Mesenchymal stem cell (in vitro differentiated cells and primary cell): Measurements from ENCODE around the gene A1BG.
"Not testable (repeated sequence)": the region's sequence is repeated elsewhere in the genome, so short reads cannot be mapped to it uniquely, and the experiment has no call there.

ENCODE experiments used
- DNase-seq: peaks from one replicate; pipeline ENCODE4 v3.0.0-alpha.2; 2013
- H2AFZ ChIP-seq: one replicate; pipeline ENCODE4 v1.6.1; 2013; ENCODE audit warnings: low read depth, mild to moderate bottlenecking, control low read depth, inconsistent platforms, low read length, moderate library complexity
- H2AK5ac ChIP-seq: 2 replicates; pipeline ENCODE4 v1.6.1; 2013; ENCODE audit warnings: low read length, moderate library complexity, mild to moderate bottlenecking, inconsistent platforms; ENCODE audit not compliant: severe bottlenecking
- H2BK120ac ChIP-seq: one replicate; pipeline ENCODE4 v1.6.1; 2013; ENCODE audit warnings: low read depth, mild to moderate bottlenecking, inconsistent platforms, low read length, moderate library complexity
- H2BK12ac ChIP-seq, 2 experiments: one replicate each; pipeline ENCODE4 v1.6.1; 2013; ENCODE audit warnings: inconsistent platforms in 2 of 2, low read length in 2 of 2, mild to moderate bottlenecking in 2 of 2, moderate library complexity in 2 of 2, control low read depth in 1 of 2
- H2BK15ac ChIP-seq: one replicate; pipeline ENCODE4 v1.6.1; 2013; ENCODE audit warnings: mild to moderate bottlenecking, low read depth, inconsistent platforms; ENCODE audit not compliant: poor library complexity, severe bottlenecking
- H2BK5ac ChIP-seq: 2 replicates; pipeline ENCODE4 v1.6.1; 2013; ENCODE audit warnings: low read depth, mild to moderate bottlenecking, low read length, control low read depth, inconsistent platforms; ENCODE audit not compliant: poor library complexity, severe bottlenecking
- H3K14ac ChIP-seq, 2 experiments: one replicate each; pipeline ENCODE4 v1.6.1; 2013; ENCODE audit warnings: inconsistent platforms in 2 of 2, low read length in 2 of 2, control low read depth in 1 of 2, mild to moderate bottlenecking in 1 of 2, moderate library complexity in 1 of 2
- H3K18ac ChIP-seq, 2 experiments: one replicate each; pipeline ENCODE4 v1.6.1; 2013; ENCODE audit warnings: inconsistent platforms in 2 of 2, low read length in 2 of 2, control low read depth in 1 of 2, low read depth in 1 of 2, mild to moderate bottlenecking in 1 of 2
- H3K23ac ChIP-seq, 2 experiments: one replicate each; pipeline ENCODE4 v1.6.1; 2013; ENCODE audit warnings: inconsistent platforms in 2 of 2, low read length in 2 of 2, mild to moderate bottlenecking in 2 of 2, moderate library complexity in 2 of 2, control low read depth in 1 of 2
- H3K27ac ChIP-seq: 2 replicates; pipeline ENCODE4 v1.5.1; 2013; ENCODE audit warnings: mild to moderate bottlenecking, moderate library complexity, low read length, control low read depth, inconsistent platforms; ENCODE audit not compliant: poor library complexity, severe bottlenecking
- H3K27me3 ChIP-seq, 2 experiments: 2 replicates each; pipeline versions ENCODE4 v1.6.1 to v1.7.0; 2013; ENCODE audit warnings: low read length in 2 of 2, mild to moderate bottlenecking in 2 of 2, moderate library complexity in 2 of 2, control low read depth in 1 of 2, inconsistent platforms in 1 of 2; ENCODE audit not compliant: control insufficient read depth in 1 of 2, insufficient read depth in 1 of 2
- H3K36me3 ChIP-seq, 2 experiments: 2 replicates each; pipeline versions ENCODE4 v1.6.1 to v1.7.0; 2013; ENCODE audit warnings: low read length in 2 of 2, control low read depth in 1 of 2, inconsistent platforms in 1 of 2, low read depth in 1 of 2, mild to moderate bottlenecking in 1 of 2; ENCODE audit not compliant: insufficient read depth in 2 of 2, control insufficient read depth in 1 of 2
- H3K4ac ChIP-seq, 2 experiments: one replicate each; pipeline ENCODE4 v1.6.1; 2013; ENCODE audit warnings: inconsistent platforms in 2 of 2, low read length in 2 of 2, mild to moderate bottlenecking in 2 of 2, moderate library complexity in 2 of 2, control low read depth in 1 of 2, low read depth in 1 of 2
- H3K4me1 ChIP-seq: 2 replicates; pipeline ENCODE4 v1.6.1; 2013; ENCODE audit warnings: low read depth, low read length, control low read depth; ENCODE audit not compliant: control insufficient read depth, insufficient read depth
- H3K4me2 ChIP-seq: 2 replicates; pipeline ENCODE4 v1.6.1; 2013; ENCODE audit warnings: low read length, mild to moderate bottlenecking, inconsistent platforms; ENCODE audit not compliant: poor library complexity, severe bottlenecking
- H3K4me3 ChIP-seq, 2 experiments: 2 replicates each; pipeline versions ENCODE4 v1.5.1 to v1.7.0; 2013; ENCODE audit warnings: low read length in 2 of 2, mild to moderate bottlenecking in 2 of 2, control low read depth in 1 of 2, low read depth in 1 of 2; ENCODE audit not compliant: insufficient read depth in 1 of 2
- H3K79me1 ChIP-seq: replicated peaks from 2 replicates; pipeline ENCODE4 v1.6.1; 2013; ENCODE audit warnings: mild to moderate bottlenecking, control low read depth, low read length, inconsistent platforms; ENCODE audit not compliant: poor library complexity, severe bottlenecking
- H3K9ac ChIP-seq: 2 replicates; pipeline ENCODE4 v1.7.0; 2013; ENCODE audit warnings: mild to moderate bottlenecking, low read length, moderate library complexity
- H3K9me3 ChIP-seq: 2 replicates; pipeline ENCODE4 v1.7.0; 2013; ENCODE audit warnings: mild to moderate bottlenecking, low read length; ENCODE audit not compliant: control insufficient read depth
- H4K8ac ChIP-seq: one replicate; pipeline ENCODE4 v1.6.1; 2013; ENCODE audit warnings: inconsistent platforms, mild to moderate bottlenecking, low read length, moderate library complexity
- H4K91ac ChIP-seq: one replicate; pipeline ENCODE4 v1.6.1; 2013; ENCODE audit warnings: mild to moderate bottlenecking, low read length, inconsistent platforms
- WGBS: methylation state at CpG from one replicate; pipeline ENCODE4 v1.1.7; 2013; ENCODE audit warnings: mixed read lengths; 5-methylcytosine and 5-hydroxymethylcytosine counted together

Gene A1BG

GRCh38 chr19:58379246-58379645 is 26.0 kb upstream of the A1BG start:
- Histone ChIP-seq H3K27ac (no peak overlapping the region), H2AFZ (no peak overlapping the region), H3K4me1 (peaks cover 26% of the 10 kb centered on the region), H3K4ac (no peak overlapping the region), H2BK12ac (no peak overlapping the region), H3K27me3 (no peaks in the 10 kb centered on the region), H4K91ac (no peak overlapping the region), H4K8ac (peak overlapping the region; percentile 79), H3K9ac (no peak overlapping the region), H3K4me2 (no peak overlapping the region), H3K79me1 (peaks cover 36% of the 10 kb centered on the region), H2BK120ac (no peak overlapping the region), H3K36me3 (peaks cover 0 to 10% of the 10 kb centered on the region in 2 experiments), H2AK5ac (no peak overlapping the region), H2BK15ac (no peak overlapping the region), H3K4me3 (peak overlapping the region in 1 of 2 experiments; percentile 86), H3K23ac (no peak overlapping the region), H3K18ac (no peak overlapping the region), H2BK5ac (no peak overlapping the region), H3K9me3 (no peaks in the 10 kb centered on the region), H3K14ac (no peak overlapping the region)
- no peak for DNase-seq
- WGBS: 93% methylated on average over 6 of the region's 6 CpGs

- WGBS: 75% methylated on average over 7 of the region's 7 CpGs
Observed at GRCh38 chr19:58376724-58377123, 23.4 kb upstream of the A1BG start.

GRCh38 chr19:58374200-58374599 is 20.9 kb upstream of the A1BG start:
- Histone ChIP-seq H2BK12ac (no peak overlapping the region), H3K27me3 (no peaks in the 10 kb centered on the region), H3K36me3 (peaks cover 0 to 6% of the 10 kb centered on the region in 2 experiments), H2BK5ac (no peak overlapping the region), H2BK15ac (no peak overlapping the region), H3K9ac (no peak overlapping the region), H2BK120ac (no peak overlapping the region), H3K18ac (no peak overlapping the region), H3K9me3 (no peaks in the 10 kb centered on the region), H3K4me2 (no peak overlapping the region), H4K8ac (no peak overlapping the region), H3K4me3 (no peak overlapping the region), H3K27ac (no peak overlapping the region), H2AK5ac (no peak overlapping the region), H3K79me1 (peaks cover 20% of the 10 kb centered on the region), H3K4ac (no peak overlapping the region), H3K4me1 (peaks cover 6% of the 10 kb centered on the region), H3K23ac (no peak overlapping the region), H4K91ac (no peak overlapping the region), H2AFZ (no peak overlapping the region), H3K14ac (no peak overlapping the region)
- DNase-seq: peak; percentile 44
- 77% methylated on average over 3 of the region's 4 CpGs for WGBS

More at GRCh38 chr19:58376724-58377123, 23.4 kb upstream of the A1BG start:
- not testable (repeated sequence) for H2AFZ ChIP-seq, H2BK12ac ChIP-seq, H3K18ac ChIP-seq, H3K9ac ChIP-seq, H3K4me3 ChIP-seq, H4K8ac ChIP-seq, H2BK15ac ChIP-seq, H3K27me3 ChIP-seq, H3K23ac ChIP-seq, H4K91ac ChIP-seq, H3K14ac ChIP-seq, H3K36me3 ChIP-seq, H3K4ac ChIP-seq, H2BK5ac ChIP-seq, H2AK5ac ChIP-seq, H3K4me2 ChIP-seq, H2BK120ac ChIP-seq, H3K9me3 ChIP-seq
- peaks cover 25% of the 10 kb centered on the region for H3K79me1 ChIP-seq
- peak overlapping the region; percentile 22 for H3K27ac ChIP-seq
- peak; percentile 44 for DNase-seq
- peaks cover 18% of the 10 kb centered on the region for H3K4me1 ChIP-seq

- no peak overlapping the region for H2BK120ac ChIP-seq
Observed at GRCh38 chr19:58372311-58373133, 19.2 kb upstream of the A1BG start.

More at GRCh38 chr19:58372311-58373133, 19.2 kb upstream of the A1BG start:
- peaks cover 3% of the 10 kb centered on the region for H3K4me1 ChIP-seq
- no peak overlapping the region for H3K23ac ChIP-seq
- H3K27ac ChIP-seq: no peak overlapping the region
- H3K9me3 ChIP-seq: no peaks in the 10 kb centered on the region
- H4K8ac ChIP-seq: no peak overlapping the region
- H3K79me1 ChIP-seq: peaks cover 3% of the 10 kb centered on the region
- no peak overlapping the region for H3K4me3 ChIP-seq
- H3K9ac ChIP-seq: no peak overlapping the region
- H3K27me3 ChIP-seq: no peaks in the 10 kb centered on the region
- WGBS: 80% methylated on average over 15 of the region's 15 CpGs
- H3K18ac ChIP-seq: no peak overlapping the region
- H2BK15ac ChIP-seq: no peak overlapping the region
- no peak overlapping the region for H3K14ac ChIP-seq
- no peak overlapping the region for H2BK12ac ChIP-seq
- no peak for DNase-seq
- H2AK5ac ChIP-seq: no peak overlapping the region
- no peak overlapping the region for H4K91ac ChIP-seq
- H2BK5ac ChIP-seq: no peak overlapping the region
- H3K4ac ChIP-seq: no peak overlapping the region
- H2AFZ ChIP-seq: no peak overlapping the region
- H3K36me3 ChIP-seq: peaks cover 0 to 20% of the 10 kb centered on the region in 2 experiments
- no peak overlapping the region for H3K4me2 ChIP-seq
